Endothelial cell of umbilical vein (primary cell): ENCODE data around the gene EFNA5.

Experiments used
- JUN ChIP-seq: IDR thresholded peaks from 2 replicates; pipeline ENCODE4 v1.6.1; 2011; ENCODE audit warnings: borderline replicate concordance, low read depth; ENCODE audit not compliant: insufficient read length, insufficient read depth
- MAX ChIP-seq: IDR thresholded peaks from 2 replicates; pipeline ENCODE4 v1.6.1; 2011; ENCODE audit not compliant: insufficient read depth, insufficient read length
- POLR2A ChIP-seq: IDR thresholded peaks from 2 replicates; pipeline ENCODE4 v1.6.1; 2012; ENCODE audit warnings: low read depth, mild to moderate bottlenecking, control low read depth, low read length
- POLR2AphosphoS5 ChIP-seq: IDR thresholded peaks from 2 replicates; pipeline ENCODE4 v1.6.1; 2012; ENCODE audit warnings: low read depth, mild to moderate bottlenecking, control low read depth, low read length, moderate library complexity; ENCODE audit not compliant: insufficient read depth
- TF ChIP-seq, protein P1 (sequence below), 2 donors: IDR thresholded peaks; 1 replicate in 1 of 2; 2 replicates in 1 of 2; pipeline ENCODE4 v1.5.1; 2011; ENCODE audit warnings: low read length in 2 of 2, mild to moderate bottlenecking in 2 of 2, moderate library complexity in 2 of 2, control low read depth in 1 of 2, inconsistent platforms in 1 of 2, low read depth in 1 of 2; ENCODE audit not compliant: insufficient read depth in 1 of 2; ENCODE audit errors: extremely low read depth in 1 of 2

DNA sequence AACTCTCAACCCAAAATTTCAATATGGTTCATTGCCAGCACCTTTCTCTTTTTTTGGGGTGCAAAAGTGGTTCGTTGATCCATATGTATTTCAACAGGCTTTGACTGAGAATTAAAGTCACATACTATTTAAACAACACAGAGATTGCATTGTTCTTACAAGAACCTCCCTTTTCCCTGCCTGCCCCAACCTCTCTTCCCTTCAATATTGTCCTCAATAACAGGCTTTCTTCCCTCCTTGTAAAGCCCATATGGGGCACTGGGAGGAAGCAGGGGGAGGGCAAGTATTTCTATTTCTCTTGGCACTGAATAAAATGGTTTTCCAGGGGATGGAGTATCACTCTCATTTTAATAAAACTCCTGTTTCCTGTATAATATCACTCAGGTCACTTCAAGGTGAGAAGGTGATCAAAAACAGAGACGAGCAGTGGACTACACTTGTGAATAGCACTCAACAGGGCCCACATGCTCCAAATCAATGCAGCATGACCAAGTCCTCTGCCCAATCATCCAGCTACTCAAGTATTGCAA lies 65.1 kb downstream of the EFNA5 start:
- TF ChIP-seq POLR2AphosphoS5: no peak
- TF ChIP-seq, protein P1, sequence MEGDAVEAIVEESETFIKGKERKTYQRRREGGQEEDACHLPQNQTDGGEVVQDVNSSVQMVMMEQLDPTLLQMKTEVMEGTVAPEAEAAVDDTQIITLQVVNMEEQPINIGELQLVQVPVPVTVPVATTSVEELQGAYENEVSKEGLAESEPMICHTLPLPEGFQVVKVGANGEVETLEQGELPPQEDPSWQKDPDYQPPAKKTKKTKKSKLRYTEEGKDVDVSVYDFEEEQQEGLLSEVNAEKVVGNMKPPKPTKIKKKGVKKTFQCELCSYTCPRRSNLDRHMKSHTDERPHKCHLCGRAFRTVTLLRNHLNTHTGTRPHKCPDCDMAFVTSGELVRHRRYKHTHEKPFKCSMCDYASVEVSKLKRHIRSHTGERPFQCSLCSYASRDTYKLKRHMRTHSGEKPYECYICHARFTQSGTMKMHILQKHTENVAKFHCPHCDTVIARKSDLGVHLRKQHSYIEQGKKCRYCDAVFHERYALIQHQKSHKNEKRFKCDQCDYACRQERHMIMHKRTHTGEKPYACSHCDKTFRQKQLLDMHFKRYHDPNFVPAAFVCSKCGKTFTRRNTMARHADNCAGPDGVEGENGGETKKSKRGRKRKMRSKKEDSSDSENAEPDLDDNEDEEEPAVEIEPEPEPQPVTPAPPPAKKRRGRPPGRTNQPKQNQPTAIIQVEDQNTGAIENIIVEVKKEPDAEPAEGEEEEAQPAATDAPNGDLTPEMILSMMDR (IDR thresholded peaks at IDR 0.05; ENCODE audit: extremely low read depth in 1 of 2, insufficient read depth in 1 of 2, low read depth in 1 of 2, low read length in 2 of 2): no peak
- TF ChIP-seq POLR2A: no peak
- no peak for TF ChIP-seq MAX
- no peak for TF ChIP-seq JUN
